ENCODE measurements around the gene JOSD1. TPM values are rescaled to one million over a fixed set of nuclear protein-coding genes. Genes with fewer than 3 reads are reported as not detected.

The JOSD1 gene
- total RNA-seq, 1 experiment from 2014 or later: 58.5 TPM

DNA sequence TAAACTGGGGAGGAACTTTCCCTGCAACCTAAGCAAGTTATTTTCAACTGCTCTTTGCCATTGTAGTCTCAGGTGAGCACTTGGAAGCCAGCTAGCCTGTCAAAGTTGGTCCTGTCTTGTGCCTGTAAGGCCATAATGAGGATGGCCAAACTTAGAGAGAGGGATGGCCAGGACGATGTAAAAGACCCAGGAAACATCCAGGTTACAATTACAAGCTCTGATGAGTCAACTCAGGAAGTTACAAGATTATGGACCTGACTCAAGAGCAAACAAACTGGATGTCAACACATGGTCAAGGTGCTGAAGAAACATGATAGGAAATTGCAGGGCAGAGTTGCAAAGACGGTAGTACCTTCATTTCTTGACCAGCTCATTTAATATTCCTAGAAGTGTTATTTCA, 6.6 kb upstream of the JOSD1 start:
- Mint-ChIP-seq H3K4me3 (ENCODE audit: low read depth, unreplicated experiment) (peak overlapping the region; percentile 90), H3K27ac (ENCODE audit: unreplicated experiment) (peak overlapping the region; percentile 84), H3K4me1 (ENCODE audit: low read depth, unreplicated experiment) (peaks cover 49% of the 10 kb centered on the region), H3K27me3 (ENCODE audit: unreplicated experiment) (no peaks in the 10 kb centered on the region), H3K9me3 (ENCODE audit: low read depth, unreplicated experiment) (no peaks in the 10 kb centered on the region), H3K36me3 (ENCODE audit: insufficient read depth, unreplicated experiment) (peaks cover 47% of the 10 kb centered on the region)
- peak; percentile 20 for DNase-seq
- TF ChIP-seq, protein P1, sequence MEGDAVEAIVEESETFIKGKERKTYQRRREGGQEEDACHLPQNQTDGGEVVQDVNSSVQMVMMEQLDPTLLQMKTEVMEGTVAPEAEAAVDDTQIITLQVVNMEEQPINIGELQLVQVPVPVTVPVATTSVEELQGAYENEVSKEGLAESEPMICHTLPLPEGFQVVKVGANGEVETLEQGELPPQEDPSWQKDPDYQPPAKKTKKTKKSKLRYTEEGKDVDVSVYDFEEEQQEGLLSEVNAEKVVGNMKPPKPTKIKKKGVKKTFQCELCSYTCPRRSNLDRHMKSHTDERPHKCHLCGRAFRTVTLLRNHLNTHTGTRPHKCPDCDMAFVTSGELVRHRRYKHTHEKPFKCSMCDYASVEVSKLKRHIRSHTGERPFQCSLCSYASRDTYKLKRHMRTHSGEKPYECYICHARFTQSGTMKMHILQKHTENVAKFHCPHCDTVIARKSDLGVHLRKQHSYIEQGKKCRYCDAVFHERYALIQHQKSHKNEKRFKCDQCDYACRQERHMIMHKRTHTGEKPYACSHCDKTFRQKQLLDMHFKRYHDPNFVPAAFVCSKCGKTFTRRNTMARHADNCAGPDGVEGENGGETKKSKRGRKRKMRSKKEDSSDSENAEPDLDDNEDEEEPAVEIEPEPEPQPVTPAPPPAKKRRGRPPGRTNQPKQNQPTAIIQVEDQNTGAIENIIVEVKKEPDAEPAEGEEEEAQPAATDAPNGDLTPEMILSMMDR (IDR thresholded peaks at IDR 0.05; ENCODE audit: unreplicated experiment): no peak
- intact Hi-C loops (cut with micrococcal nuclease; ENCODE audit: unreplicated experiment): loop anchor here (5.0 kb wide), 1 partner anchor 45 kb away; no protein-coding TSS in a partner anchor
- CTCF ChIA-PET: interaction anchor here (0.5 to 1.5 kb wide), 5 partner anchors 11 to 1142 kb away, joined by 3 to 10 read pairs (median 7); partner anchors contain the start of gene TOMM22
- BruUV-seq (replicated peaks): TSS peak; percentile 49

DNA sequence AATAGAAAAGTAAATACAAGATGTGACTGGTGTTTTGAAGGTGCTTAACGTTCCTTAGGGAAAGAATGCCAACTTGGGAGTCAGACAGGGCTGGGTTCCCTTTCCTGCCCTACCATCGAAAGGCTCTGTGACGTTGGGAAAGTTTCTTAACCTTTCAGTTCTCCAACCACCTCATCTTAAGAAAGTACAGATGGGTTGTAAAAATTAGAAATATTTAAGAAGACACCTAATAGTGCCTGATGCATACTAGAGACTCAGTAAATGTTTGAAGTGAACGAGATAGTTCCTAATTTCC, 6.1 kb upstream of the JOSD1 start:
- TF ChIP-seq, protein P1 (IDR thresholded peaks at IDR 0.05; ENCODE audit: unreplicated experiment): no peak
- Mint-ChIP-seq H3K4me1 (ENCODE audit: low read depth, unreplicated experiment) (peaks cover 44% of the 10 kb centered on the region), H3K27ac (ENCODE audit: unreplicated experiment) (peak overlapping the region; percentile 84), H3K9me3 (ENCODE audit: low read depth, unreplicated experiment) (no peaks in the 10 kb centered on the region), H3K27me3 (ENCODE audit: unreplicated experiment) (no peaks in the 10 kb centered on the region), H3K4me3 (ENCODE audit: low read depth, unreplicated experiment) (peak overlapping the region; percentile 90), H3K36me3 (ENCODE audit: insufficient read depth, unreplicated experiment) (peaks cover 51% of the 10 kb centered on the region)
- CTCF ChIA-PET: interaction anchor here (0.7 to 1.5 kb wide), 2 partner anchors 11 to 13 kb away, joined by 5 to 7 read pairs; no protein-coding TSS in a partner anchor
- BruUV-seq (replicated peaks): no TSS peak
- DNase-seq: no peak
- intact Hi-C loops (cut with micrococcal nuclease; ENCODE audit: unreplicated experiment): loop anchor here (5.0 kb wide), 1 partner anchor 45 kb away; no protein-coding TSS in a partner anchor

DNA sequence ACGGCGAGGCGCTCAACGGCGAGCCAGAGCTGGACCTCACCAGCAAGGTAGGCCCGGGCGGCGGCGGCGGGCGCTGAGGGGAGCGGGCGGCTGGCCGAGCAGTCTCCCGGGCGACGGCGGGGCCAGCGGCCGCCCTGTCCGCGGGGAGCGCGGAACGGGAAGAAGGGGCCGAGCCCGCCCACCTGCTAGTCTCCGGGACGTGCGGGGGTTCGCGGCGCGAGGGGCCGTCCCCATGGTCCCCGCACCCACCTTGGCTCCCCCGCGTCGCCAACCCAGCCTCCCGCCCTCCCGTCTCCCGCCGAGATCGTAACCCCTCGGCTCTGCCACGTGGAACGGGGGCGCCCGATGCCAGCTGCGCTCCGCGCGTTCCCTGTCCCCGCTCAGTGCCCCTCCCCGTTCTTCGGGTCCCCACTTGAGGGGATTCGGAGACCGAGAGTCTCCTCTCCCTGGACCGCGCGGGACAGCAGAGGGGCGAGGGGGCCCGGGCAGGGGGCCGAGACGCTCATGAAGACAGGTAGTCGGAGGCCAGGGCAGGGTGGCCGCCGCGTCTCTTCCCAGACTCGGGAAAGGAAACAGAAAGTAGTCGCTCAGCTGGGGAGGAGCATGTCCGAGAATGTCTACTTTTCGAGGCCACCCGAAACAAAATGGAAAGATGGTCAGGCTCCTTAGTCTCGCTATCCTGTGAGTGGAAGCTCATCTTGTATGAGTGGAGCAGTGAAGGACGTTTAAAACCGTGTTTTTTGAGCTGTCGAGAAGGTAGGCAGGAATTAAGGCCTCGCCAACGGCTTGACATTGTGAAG, 5.6 kb upstream of the JOSD1 start:
- H3K4me1 Mint-ChIP-seq (ENCODE audit: low read depth, unreplicated experiment): peaks cover 44% of the 10 kb centered on the region
- peak; percentile 31 for DNase-seq
- no peaks in the 10 kb centered on the region for H3K27me3 Mint-ChIP-seq (ENCODE audit: unreplicated experiment)
- H3K4me3 Mint-ChIP-seq (ENCODE audit: low read depth, unreplicated experiment): peak overlapping the region; percentile 90
- TF ChIP-seq, protein P1 (IDR thresholded peaks at IDR 0.05; ENCODE audit: unreplicated experiment): no peak
- peak overlapping the region; percentile 92 for H3K27ac Mint-ChIP-seq (ENCODE audit: unreplicated experiment)
- H3K36me3 Mint-ChIP-seq (ENCODE audit: insufficient read depth, unreplicated experiment): peaks cover 54% of the 10 kb centered on the region
- intact Hi-C loops (cut with micrococcal nuclease; ENCODE audit: unreplicated experiment): loop anchor here (5.0 kb wide), 1 partner anchor 46 kb away; no protein-coding TSS in a partner anchor
- CTCF ChIA-PET: interaction anchor here (0.9 to 1.6 kb wide), 3 partner anchors 10 to 25 kb away, joined by 3 to 7 read pairs (median 7); partner anchors contain the start of gene TOMM22
- no TSS peak for BruUV-seq (replicated peaks)
- no peaks in the 10 kb centered on the region for H3K9me3 Mint-ChIP-seq (ENCODE audit: low read depth, unreplicated experiment)

DNA sequence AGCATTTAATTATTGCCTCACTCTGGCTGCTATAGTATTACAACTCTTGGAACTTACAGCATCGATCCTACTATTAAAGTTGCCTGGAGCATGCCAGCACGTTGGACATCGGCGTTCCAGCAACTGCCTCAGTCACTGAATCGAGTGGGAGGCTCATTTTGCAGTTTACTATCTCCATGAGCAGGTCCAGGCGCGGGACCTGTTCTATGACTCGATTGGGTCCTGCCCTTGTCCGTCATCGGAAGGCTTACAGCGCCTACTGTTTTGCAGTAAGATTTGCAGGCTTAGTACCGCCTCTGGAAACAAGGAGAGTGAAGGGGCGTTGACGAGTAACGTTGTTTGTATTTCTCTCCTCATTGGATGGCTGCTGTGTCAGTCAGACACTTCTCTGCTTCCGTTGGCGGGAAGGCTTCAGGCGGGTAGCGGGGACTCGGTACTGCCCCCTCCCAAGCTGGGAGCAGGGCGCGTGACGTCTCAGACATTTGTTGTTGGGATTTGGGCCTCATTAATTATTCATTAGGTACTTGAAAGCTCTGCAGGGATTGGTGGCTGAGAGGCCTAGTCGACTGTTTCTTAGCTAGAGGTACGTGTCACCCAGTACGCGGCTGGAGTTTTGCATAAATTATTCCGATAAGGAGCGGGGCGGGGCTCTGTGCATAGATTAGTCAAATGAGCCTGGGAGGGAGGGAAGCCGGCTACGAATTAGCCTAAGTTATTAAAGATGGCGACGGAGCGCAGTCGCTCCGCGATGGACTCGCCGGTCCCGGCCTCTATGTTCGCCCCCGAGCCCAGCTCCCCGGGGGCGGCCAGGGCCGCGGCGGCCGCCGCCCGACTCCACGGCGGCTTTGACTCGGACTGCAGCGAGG, 4.7 kb upstream of the JOSD1 start, which contains the start of gene GTPBP1:
Gene GTPBP1, plus strand, starts transcription at position 710 of the 866 bp plus-strand sequence. Its CDS starts 12 bp downstream, at position 722.
- Mint-ChIP-seq H3K4me3 (ENCODE audit: low read depth, unreplicated experiment) (peak within 1 kb of the TSS; percentile 90), H3K36me3 (ENCODE audit: insufficient read depth, unreplicated experiment) (peaks cover 56% of the 10 kb centered on the region), H3K27ac (ENCODE audit: unreplicated experiment) (peak within 1 kb of the TSS; percentile 92), H3K9me3 (ENCODE audit: low read depth, unreplicated experiment) (no peaks in the 10 kb centered on the region), H3K27me3 (ENCODE audit: unreplicated experiment) (no peaks in the 10 kb centered on the region), H3K4me1 (ENCODE audit: low read depth, unreplicated experiment) (peaks cover 37% of the 10 kb centered on the region)
- intact Hi-C loops (cut with micrococcal nuclease; ENCODE audit: unreplicated experiment): loop anchor here (5.0 kb wide), 1 partner anchor 47 kb away; no protein-coding TSS in a partner anchor
- TF ChIP-seq, protein P1 (IDR thresholded peaks at IDR 0.05; ENCODE audit: unreplicated experiment): no peak
- CTCF ChIA-PET: interaction anchor here (0.9 to 1.6 kb wide), 3 partner anchors 9 to 24 kb away, joined by 3 to 7 read pairs (median 7); partner anchors contain the start of gene TOMM22
- BruUV-seq (replicated peaks): no TSS peak
- DNase-seq: peak; percentile 97

All from Calu3 (cell line).